H1 (cell line): ENCODE data around the gene NHP2. TPM values are rescaled to one million over a fixed set of nuclear protein-coding genes. Genes with fewer than 3 reads are reported as not detected.

Source experiments
- CTCF ChIA-PET: fragments of 300-600 bp; sonication (Branson Sonifier 250); formaldehyde crosslinking; loops from one replicate; lab custom pipeline; 2021; ENCODE audit not compliant: partially characterized antibody; lab: Charles Lee
- POLR2A ChIA-PET: fragments of 300-600 bp; sonication (Branson Sonifier 250); formaldehyde crosslinking; loops from one replicate; lab custom pipeline; 2021; ENCODE audit warnings: inconsistent platforms; ENCODE audit not compliant: partially characterized antibody; lab: Charles Lee
- DNase-seq, 2 experiments: peaks; one replicate each; pipeline versions ENCODE4 v3.0.0 to v3.0.0-alpha.2; 2010 to 2022; ENCODE audit warnings: low spot score in 2 of 2, low read depth in 1 of 2, mixed read lengths in 1 of 2
- FAIRE-seq: peaks from 2 replicates; lab custom pipeline; 2011; peaks lifted over from hg19 to GRCh38; lab: Jason Lieb, UNC
- H2AFZ ChIP-seq: 2 replicates; pipeline ENCODE4 v1.8.1; 2012; ENCODE audit warnings: low read length, inconsistent platforms
- H2AK5ac ChIP-seq: 2 replicates; pipeline ENCODE4 v1.6.1; 2013; ENCODE audit warnings: low read depth, low read length
- H2BK120ac ChIP-seq: replicated peaks from 2 replicates; pipeline ENCODE3; 2013; ENCODE audit warnings: low read depth, low read length, inconsistent platforms
- H2BK12ac ChIP-seq: 2 replicates; pipeline ENCODE4 v1.6.1; 2013; ENCODE audit warnings: low read depth, low read length
- H2BK15ac ChIP-seq: 2 replicates; pipeline ENCODE4 v1.6.1; 2013; ENCODE audit warnings: low read length
- H2BK20ac ChIP-seq: 2 replicates; pipeline ENCODE4 v1.6.1; 2013; ENCODE audit warnings: low read length
- H2BK5ac ChIP-seq: 2 replicates; pipeline ENCODE4 v1.6.1; 2013; ENCODE audit warnings: low read depth, low read length
- H3K14ac ChIP-seq: 2 replicates; pipeline ENCODE4 v1.6.1; 2013; ENCODE audit warnings: inconsistent platforms; ENCODE audit not compliant: insufficient read length
- H3K18ac ChIP-seq: 2 replicates; pipeline ENCODE4 v1.6.1; 2013; ENCODE audit warnings: low read length; ENCODE audit errors: extremely low read depth
- H3K23ac ChIP-seq: 2 replicates; pipeline ENCODE4 v1.6.1; 2013; ENCODE audit warnings: inconsistent platforms; ENCODE audit not compliant: insufficient read length
- H3K23me2 ChIP-seq: 2 replicates; pipeline ENCODE4 v1.6.1; 2013; ENCODE audit warnings: low read depth, low read length
- H3K27ac ChIP-seq: 2 replicates; pipeline ENCODE4 v1.6.1; 2011; ENCODE audit warnings: low read depth, low read length, inconsistent platforms
- H3K27me3 ChIP-seq, 4 experiments: replicated peaks in 1 of 4; 1 replicate in 1 of 4; 2 replicates in 3 of 4; pipeline versions ENCODE4 v1.6.1 to v1.8.1; 2011 to 2013; ENCODE audit warnings: low read length in 3 of 4, mild to moderate bottlenecking in 3 of 4, inconsistent platforms in 2 of 4, mixed read lengths in 2 of 4, moderate library complexity in 1 of 4; ENCODE audit not compliant: control insufficient read depth in 3 of 4, insufficient read depth in 3 of 4; ENCODE audit errors: extremely low read depth in 1 of 4
- H3K36me3 ChIP-seq, 4 experiments: 2 replicates each; pipeline versions ENCODE4 v1.6.1 to v1.8.1; 2011 to 2013; ENCODE audit warnings: mild to moderate bottlenecking in 4 of 4, low read length in 3 of 4, moderate library complexity in 2 of 4, control low read depth in 1 of 4, inconsistent platforms in 1 of 4; ENCODE audit not compliant: insufficient read depth in 4 of 4, control insufficient read depth in 2 of 4
- H3K4ac ChIP-seq: replicated peaks from 2 replicates; pipeline ENCODE3; 2013; ENCODE audit warnings: low read length, low read depth, mixed read lengths, inconsistent platforms; ENCODE audit not compliant: insufficient read length
- H3K4me1 ChIP-seq, 4 experiments: replicated peaks in 1 of 4; 1 replicate in 1 of 4; 2 replicates in 3 of 4; pipeline versions ENCODE4 v1.6.1 to v1.8.1; 2011 to 2013; ENCODE audit warnings: low read length in 3 of 4, inconsistent platforms in 2 of 4, mixed read lengths in 1 of 4; ENCODE audit not compliant: insufficient read depth in 4 of 4, control insufficient read depth in 3 of 4
- H3K4me2 ChIP-seq, 2 experiments: 2 replicates each; pipeline versions ENCODE4 v1.6.1 to v1.8.1; 2011 to 2013; ENCODE audit warnings: low read depth in 2 of 2, low read length in 2 of 2, control low read depth in 1 of 2, inconsistent platforms in 1 of 2, mild to moderate bottlenecking in 1 of 2; ENCODE audit not compliant: insufficient read depth in 1 of 2
- H3K4me3 ChIP-seq, 4 experiments: fragments of 200-600, 300-600 bp in 1 of 4; sonication (generic), shearing (Covaris generic), sonication (Bioruptor Twin) in 1 of 4; 2 replicates each; pipeline versions ENCODE4 v1.5.1 to v1.8.1; 2011 to 2016; ENCODE audit warnings: low read length in 4 of 4, low read depth in 3 of 4, control low read depth in 2 of 4, inconsistent platforms in 2 of 4, mild to moderate bottlenecking in 2 of 4, mixed read lengths in 1 of 4, moderate library complexity in 1 of 4; ENCODE audit not compliant: insufficient read depth in 2 of 4; ENCODE audit errors: extremely low read depth in 1 of 4
- H3K56ac ChIP-seq: replicated peaks from 2 replicates; pipeline ENCODE3; 2013; ENCODE audit warnings: low read depth, mild to moderate bottlenecking, mixed read lengths, low read length, inconsistent platforms; ENCODE audit not compliant: insufficient read length
- H3K79me1 ChIP-seq: 2 replicates; pipeline ENCODE4 v1.6.1; 2013; ENCODE audit warnings: low read depth, low read length, control low read depth
- H3K79me2 ChIP-seq, 2 experiments: 2 replicates each; pipeline versions ENCODE4 v1.6.1 to v1.8.1; 2012 to 2013; ENCODE audit warnings: low read length in 2 of 2, mild to moderate bottlenecking in 2 of 2, inconsistent platforms in 1 of 2; ENCODE audit not compliant: insufficient read depth in 2 of 2, control insufficient read depth in 1 of 2
- H3K9ac ChIP-seq, 4 experiments: replicated peaks in 1 of 4; 1 replicate in 1 of 4; 2 replicates in 3 of 4; pipeline versions ENCODE4 v1.6.1 to v1.8.1; 2011 to 2013; ENCODE audit warnings: low read depth in 3 of 4, low read length in 3 of 4, control low read depth in 2 of 4, mild to moderate bottlenecking in 2 of 4, moderate library complexity in 2 of 4, inconsistent platforms in 1 of 4; ENCODE audit errors: extremely low read depth in 1 of 4
- H3K9me3 ChIP-seq, 2 experiments: 2 replicates each; pipeline versions ENCODE4 v1.6.1 to v1.8.1; 2012 to 2013; ENCODE audit warnings: mild to moderate bottlenecking in 2 of 2, moderate library complexity in 2 of 2, control low read depth in 1 of 2, inconsistent platforms in 1 of 2, low read depth in 1 of 2, low read length in 1 of 2, mixed read lengths in 1 of 2; ENCODE audit not compliant: insufficient read depth in 2 of 2
- H4K20me1 ChIP-seq, 2 experiments: replicated peaks in 1 of 2; 2 replicates each; pipeline versions ENCODE3 to v1.8.1; 2011 to 2013; ENCODE audit warnings: inconsistent platforms in 2 of 2, low read length in 2 of 2, mild to moderate bottlenecking in 1 of 2; ENCODE audit not compliant: insufficient read depth in 2 of 2, control insufficient read depth in 1 of 2
- H4K5ac ChIP-seq: 2 replicates; pipeline ENCODE4 v1.6.1; 2013; ENCODE audit warnings: low read length, low read depth, mixed read lengths, inconsistent platforms; ENCODE audit not compliant: insufficient read length
- H4K8ac ChIP-seq: 2 replicates; pipeline ENCODE4 v1.8.0; 2013; ENCODE audit warnings: mild to moderate bottlenecking, moderate library complexity, low read length, inconsistent platforms; ENCODE audit not compliant: insufficient read depth; ENCODE audit errors: extremely low read depth
- H4K91ac ChIP-seq: replicated peaks from 2 replicates; pipeline ENCODE3; 2013; ENCODE audit warnings: low read length, mixed read lengths, inconsistent platforms; ENCODE audit not compliant: insufficient read length
- MAX ChIP-seq: IDR thresholded peaks from 2 replicates; pipeline ENCODE4 v1.6.1; 2012; ENCODE audit warnings: inconsistent platforms
- WGBS, 2 experiments: shearing (Covaris generic) in 1 of 2; methylation state at CpG; one replicate each; pipeline versions ENCODE4 v1.1.6 to v1.1.7; 2013 to 2015; ENCODE audit warnings: low lambda C conversion rate in 2 of 2, mixed read lengths in 2 of 2, inconsistent platforms in 1 of 2, low coverage in 1 of 2, missing lambda C conversion rate in 1 of 2; ENCODE audit not compliant: insufficient replicate concordance in 2 of 2, insufficient coverage in 1 of 2, insufficient read length in 1 of 2; ENCODE audit errors: extremely low coverage in 1 of 2, missing lambda C conversion rate in 1 of 2; 5-methylcytosine and 5-hydroxymethylcytosine counted together
- polyA plus RNA-seq, 7 experiments: library from polyadenylated mRNA; depleted of rRNA in 3 of 7; stranded (reverse) in 5 of 7; unstranded in 2 of 7; fragments of >200 nt in 5 of 7; fragments of 200-250 nt in 2 of 7; gene quantifications; 1 replicate in 5 of 7; 2 replicates in 1 of 7; 4 replicates in 1 of 7; pipeline versions ENCODE4 v1.2.1 to v1.2.3, GENCODE V29; 2011 to 2013; ENCODE audit warnings: missing spikeins in 2 of 7, mixed read lengths in 2 of 7
- total RNA-seq: library from RNA; stranded (reverse); fragmentation: NEBNext Ultra II Directional; extraction: Animal tissue kit (Norgen Biotek cat#: 25700); gene quantifications from 2 replicates; pipeline ENCODE4 v1.2.1, GENCODE V29; 2021

The NHP2 gene
- total and polyA plus RNA-seq, 2 of the 8 experiments (the other 6 are each of a cell fraction or from before 2014, with no cell fraction given) = 241 to 263 TPM

- peaks cover 10 to 64% of the 10 kb centered on the region in 2 experiments; a peak in 3 of 4 replicates for H3K79me2 ChIP-seq
- H2AFZ ChIP-seq = no peak overlapping the region
- peaks cover 6 to 69% (median 42%) of the 10 kb centered on the region in 4 experiments for H3K4me1 ChIP-seq
- no peak for TF ChIP-seq MAX
Measured at GRCh38 chr5:178119915-178120606, 33.6 kb downstream of the NHP2 start.

More at GRCh38 chr5:178119915-178120606, 33.6 kb downstream of the NHP2 start:
- H2BK12ac ChIP-seq = peak overlapping the region; percentile 60; the same call in 1 of the 2 replicates
- no peak overlapping the region for H3K4me3 ChIP-seq
- ChIA-PET POLR2A (interaction anchor here (0.6 to 40.7 kb wide), 9 partner anchors 4 to 88 kb away, joined by 3 to 1250 read pairs (median 5); partner anchors contain the start of genes HNRNPAB, N4BP3, NHP2 and RMND5B), CTCF (interaction anchor here (0.6 to 12.9 kb wide), 21 partner anchors 9 to 610 kb away, joined by 3 to 189 read pairs (median 6); partner anchors contain the start of genes NHP2, RMND5B and ZNF354A)
- no peak overlapping the region for H2BK120ac ChIP-seq
- no peak overlapping the region for H4K91ac ChIP-seq
- peak overlapping the region; percentile 85 for H2BK5ac ChIP-seq
- no peak for FAIRE-seq
- H4K20me1 ChIP-seq = peaks cover 7 to 17% of the 10 kb centered on the region in 2 experiments
- H3K14ac ChIP-seq = no peak overlapping the region
- no peak overlapping the region for H3K4ac ChIP-seq
- 92% methylated on average over 21 of the region's 27 CpGs; no CpG with 5 or more reads in 1 of the 2 experiments for WGBS, 2 experiments
- peak overlapping the region; percentile 30; the same call in 1 of the 2 replicates for H2AK5ac ChIP-seq
- H3K23ac ChIP-seq = no peak overlapping the region
- no peak overlapping the region for H3K56ac ChIP-seq
- no peak overlapping the region; the same call in 1 of the 2 replicates for H3K18ac ChIP-seq
- no peak overlapping the region for H4K8ac ChIP-seq
- no peak overlapping the region for H4K5ac ChIP-seq
- no peak for DNase-seq
- no peak overlapping the region for H2BK20ac ChIP-seq
- no peak overlapping the region for H2BK15ac ChIP-seq
- H3K9ac ChIP-seq = no peak overlapping the region
- no peak overlapping the region for H3K27ac ChIP-seq
- no peaks in the 10 kb centered on the region for H3K27me3 ChIP-seq
- peaks cover 27% of the 10 kb centered on the region for H3K79me1 ChIP-seq
- peaks cover 6% of the 10 kb centered on the region for H3K23me2 ChIP-seq
- no peak overlapping the region for H3K4me2 ChIP-seq
- H3K9me3 ChIP-seq = no peaks in the 10 kb centered on the region
- H3K36me3 ChIP-seq = peaks cover 9 to 29% (median 20%) of the 10 kb centered on the region in 4 experiments; a peak in 7 of 8 replicates
